WTC11 (cell line): ENCODE measurements around the gene OPCML.

Experiments
- CBFB ChIP-seq: sonication (generic); formaldehyde crosslinking; IDR thresholded peaks from 2 replicates; pipeline ENCODE4 v1.8.1; 2022; ENCODE audit warnings: mild to moderate bottlenecking, low read depth, missing genetic modification reagents
- CTCF ChIP-seq: fragments of 200-600 bp; IDR thresholded peaks from 2 replicates; pipeline ENCODE4 v1.8.0; 2022; ENCODE audit warnings: antibody characterized with exemption
- ZNF121 ChIP-seq: sonication (generic); formaldehyde crosslinking; IDR thresholded peaks from 2 replicates; pipeline ENCODE4 v1.8.0; 2023; ENCODE audit warnings: missing genetic modification reagents
- TF ChIP-seq, protein P1 (sequence below): fragments of 250-450 bp; sonication (Bioruptor Pico); IDR thresholded peaks from 2 replicates; pipeline ENCODE4 v1.9.0; 2021; ENCODE audit warnings: mild to moderate bottlenecking

GRCh38 chr11:132409573-132410355, 1122.5 kb downstream of the OPCML start:
- no peak for TF ChIP-seq CTCF
- no peak for TF ChIP-seq ZNF121 (CRISPR knock-in tag)
- TF ChIP-seq, protein P1, sequence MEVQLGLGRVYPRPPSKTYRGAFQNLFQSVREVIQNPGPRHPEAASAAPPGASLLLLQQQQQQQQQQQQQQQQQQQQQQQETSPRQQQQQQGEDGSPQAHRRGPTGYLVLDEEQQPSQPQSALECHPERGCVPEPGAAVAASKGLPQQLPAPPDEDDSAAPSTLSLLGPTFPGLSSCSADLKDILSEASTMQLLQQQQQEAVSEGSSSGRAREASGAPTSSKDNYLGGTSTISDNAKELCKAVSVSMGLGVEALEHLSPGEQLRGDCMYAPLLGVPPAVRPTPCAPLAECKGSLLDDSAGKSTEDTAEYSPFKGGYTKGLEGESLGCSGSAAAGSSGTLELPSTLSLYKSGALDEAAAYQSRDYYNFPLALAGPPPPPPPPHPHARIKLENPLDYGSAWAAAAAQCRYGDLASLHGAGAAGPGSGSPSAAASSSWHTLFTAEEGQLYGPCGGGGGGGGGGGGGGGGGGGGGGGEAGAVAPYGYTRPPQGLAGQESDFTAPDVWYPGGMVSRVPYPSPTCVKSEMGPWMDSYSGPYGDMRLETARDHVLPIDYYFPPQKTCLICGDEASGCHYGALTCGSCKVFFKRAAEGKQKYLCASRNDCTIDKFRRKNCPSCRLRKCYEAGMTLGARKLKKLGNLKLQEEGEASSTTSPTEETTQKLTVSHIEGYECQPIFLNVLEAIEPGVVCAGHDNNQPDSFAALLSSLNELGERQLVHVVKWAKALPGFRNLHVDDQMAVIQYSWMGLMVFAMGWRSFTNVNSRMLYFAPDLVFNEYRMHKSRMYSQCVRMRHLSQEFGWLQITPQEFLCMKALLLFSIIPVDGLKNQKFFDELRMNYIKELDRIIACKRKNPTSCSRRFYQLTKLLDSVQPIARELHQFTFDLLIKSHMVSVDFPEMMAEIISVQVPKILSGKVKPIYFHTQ (CRISPR knock-in tag) = no peak
- TF ChIP-seq CBFB (CRISPR knock-in tag) = no peak
